Fibroblast of lung (primary cell): ENCODE data around the gene SLC8A2.

Experiments
- CTCF ChIP-seq, 2 donors: IDR thresholded peaks in 1 of 2; conservative IDR thresholded peaks in 1 of 2; 1 replicate in 1 of 2; 2 replicates in 1 of 2; pipeline ENCODE4 v1.5.1; 2011 to 2012; ENCODE audit warnings: low read length in 2 of 2, control low read depth in 1 of 2, inconsistent platforms in 1 of 2, low read depth in 1 of 2, mild to moderate bottlenecking in 1 of 2
- EZH2 ChIP-seq: IDR thresholded peaks from 2 replicates; pipeline ENCODE4 v1.5.1; 2012; ENCODE audit warnings: low read length, control low read depth, mild to moderate bottlenecking; ENCODE audit errors: missing control alignments

- TF ChIP-seq CTCF (conservative IDR thresholded peaks at IDR 0.05 in 1 of 2, IDR thresholded peaks at IDR 0.05 in 1 of 2; ENCODE audit: low read depth in 1 of 2, low read length in 2 of 2) (no peak), EZH2 (no peak)
Observed at GRCh38 chr19:47443331-47443730, 28.4 kb downstream of the SLC8A2 start.
